GM12801 (cell line): ENCODE data around the gene SLC12A4.

Experiments
- TF ChIP-seq, protein P1 (sequence below): IDR thresholded peaks from one replicate; pipeline ENCODE4 v1.5.1; 2011; ENCODE audit warnings: control low read depth; ENCODE audit not compliant: insufficient read length; ENCODE audit errors: extremely low read depth

Gene SLC12A4

GRCh38 chr16:67950335-67950843, 18.0 kb downstream of the SLC12A4 start:
- TF ChIP-seq, protein P1, sequence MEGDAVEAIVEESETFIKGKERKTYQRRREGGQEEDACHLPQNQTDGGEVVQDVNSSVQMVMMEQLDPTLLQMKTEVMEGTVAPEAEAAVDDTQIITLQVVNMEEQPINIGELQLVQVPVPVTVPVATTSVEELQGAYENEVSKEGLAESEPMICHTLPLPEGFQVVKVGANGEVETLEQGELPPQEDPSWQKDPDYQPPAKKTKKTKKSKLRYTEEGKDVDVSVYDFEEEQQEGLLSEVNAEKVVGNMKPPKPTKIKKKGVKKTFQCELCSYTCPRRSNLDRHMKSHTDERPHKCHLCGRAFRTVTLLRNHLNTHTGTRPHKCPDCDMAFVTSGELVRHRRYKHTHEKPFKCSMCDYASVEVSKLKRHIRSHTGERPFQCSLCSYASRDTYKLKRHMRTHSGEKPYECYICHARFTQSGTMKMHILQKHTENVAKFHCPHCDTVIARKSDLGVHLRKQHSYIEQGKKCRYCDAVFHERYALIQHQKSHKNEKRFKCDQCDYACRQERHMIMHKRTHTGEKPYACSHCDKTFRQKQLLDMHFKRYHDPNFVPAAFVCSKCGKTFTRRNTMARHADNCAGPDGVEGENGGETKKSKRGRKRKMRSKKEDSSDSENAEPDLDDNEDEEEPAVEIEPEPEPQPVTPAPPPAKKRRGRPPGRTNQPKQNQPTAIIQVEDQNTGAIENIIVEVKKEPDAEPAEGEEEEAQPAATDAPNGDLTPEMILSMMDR: no peak

GRCh38 chr16:67949645-67950044, 18.8 kb downstream of the SLC12A4 start:
- TF ChIP-seq, protein P1: no peak

DNA sequence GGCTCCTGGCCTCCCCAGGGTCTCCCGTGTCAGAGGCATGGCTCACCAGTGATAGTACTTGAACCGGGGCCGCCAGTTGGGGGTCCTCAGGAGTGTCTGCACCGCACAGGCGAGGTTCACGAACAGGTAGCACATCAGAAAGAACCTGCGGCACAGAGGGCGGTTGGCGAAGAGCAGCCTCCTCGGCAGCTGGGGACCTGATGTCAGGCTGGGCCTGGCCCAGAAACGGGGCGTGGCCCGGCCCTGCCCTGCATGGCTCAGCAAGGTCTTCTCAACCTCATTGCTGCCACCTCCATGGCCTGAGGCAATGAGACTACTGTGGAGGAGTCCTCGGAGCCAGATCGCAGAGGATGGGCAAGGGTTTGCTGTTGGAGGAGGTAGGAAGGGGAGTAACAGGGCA, 20.4 kb downstream of the SLC12A4 start:
- TF ChIP-seq, protein P1: no peak

DNA sequence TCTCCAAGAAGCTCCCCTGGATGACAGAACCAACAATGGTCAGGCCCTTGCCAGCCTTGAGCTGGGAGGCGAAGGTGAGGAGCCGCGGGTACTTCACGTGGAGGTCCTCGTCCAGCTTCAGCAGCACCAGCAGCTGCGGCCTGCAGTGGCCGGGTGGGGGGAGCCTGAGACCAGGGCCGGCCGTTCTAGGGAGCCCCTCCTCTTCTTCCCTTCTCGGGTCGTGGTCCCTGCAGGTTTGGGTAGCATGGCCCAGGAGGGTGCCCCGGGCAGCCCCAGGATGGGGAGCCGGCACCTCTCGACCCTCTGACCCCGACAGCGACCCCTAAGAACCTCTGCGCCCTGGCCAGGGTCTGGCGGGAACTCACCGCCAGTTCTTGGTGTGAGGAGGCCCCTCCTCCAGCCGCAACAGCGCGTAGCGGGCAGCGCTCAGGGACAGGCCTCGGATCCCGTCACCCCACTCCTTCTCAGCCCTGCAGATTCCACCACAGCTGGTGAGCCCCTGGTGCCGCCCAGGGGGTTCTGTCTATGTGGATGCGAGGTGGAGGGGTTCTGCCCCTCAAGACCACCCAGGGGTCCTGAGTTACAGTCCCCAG, 21.4 kb downstream of the SLC12A4 start:
- TF ChIP-seq, protein P1: no peak

DNA sequence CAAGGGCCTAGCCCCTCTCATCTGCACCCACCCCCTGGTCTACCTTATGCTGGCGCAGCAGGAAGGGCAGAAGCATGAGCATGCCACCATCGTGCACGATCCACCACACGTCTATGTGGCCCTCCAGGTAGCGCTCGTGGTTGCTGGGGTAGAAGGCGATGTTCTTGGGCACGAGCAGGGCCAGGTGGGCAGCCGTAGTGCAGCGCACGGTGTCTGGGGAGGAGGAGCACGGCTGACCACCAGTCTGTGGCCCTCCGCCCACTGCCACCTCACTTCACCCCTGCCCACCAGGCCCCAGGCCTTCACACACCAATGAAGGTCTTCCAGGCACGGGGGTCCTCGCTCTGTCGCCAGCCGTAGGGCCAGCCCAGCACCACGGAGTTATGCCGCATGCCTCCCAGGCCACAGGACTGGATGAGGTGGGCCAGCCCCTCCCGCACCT, 22.3 kb downstream of the SLC12A4 start:
- TF ChIP-seq, protein P1: no peak

DNA sequence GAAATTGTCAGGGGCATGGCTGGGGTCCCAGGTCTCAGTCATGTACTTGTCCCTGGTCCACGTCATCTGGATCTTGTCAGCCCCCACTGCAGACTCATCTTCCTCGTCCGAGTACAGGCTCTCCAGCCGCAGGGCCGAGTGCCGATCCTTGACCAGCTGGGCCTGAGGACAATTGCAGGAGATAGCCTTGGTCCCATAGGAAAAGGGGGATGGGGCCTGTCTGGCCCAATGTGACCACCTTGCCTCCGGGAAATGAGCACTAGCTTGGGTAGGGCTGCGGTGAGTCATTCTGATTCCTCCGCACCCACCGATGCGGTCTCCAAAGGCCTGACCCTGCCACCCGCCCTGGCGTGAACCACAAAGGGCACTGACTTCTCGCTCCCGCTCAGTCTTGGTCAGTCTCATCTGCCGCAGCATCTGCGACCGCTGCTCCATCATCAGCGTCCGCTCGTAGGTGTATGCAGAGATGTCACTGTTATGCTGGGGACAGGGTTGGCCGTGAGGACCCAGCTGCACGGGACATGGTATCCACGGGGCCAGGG, 23.0 kb downstream of the SLC12A4 start:
- TF ChIP-seq, protein P1: no peak

DNA sequence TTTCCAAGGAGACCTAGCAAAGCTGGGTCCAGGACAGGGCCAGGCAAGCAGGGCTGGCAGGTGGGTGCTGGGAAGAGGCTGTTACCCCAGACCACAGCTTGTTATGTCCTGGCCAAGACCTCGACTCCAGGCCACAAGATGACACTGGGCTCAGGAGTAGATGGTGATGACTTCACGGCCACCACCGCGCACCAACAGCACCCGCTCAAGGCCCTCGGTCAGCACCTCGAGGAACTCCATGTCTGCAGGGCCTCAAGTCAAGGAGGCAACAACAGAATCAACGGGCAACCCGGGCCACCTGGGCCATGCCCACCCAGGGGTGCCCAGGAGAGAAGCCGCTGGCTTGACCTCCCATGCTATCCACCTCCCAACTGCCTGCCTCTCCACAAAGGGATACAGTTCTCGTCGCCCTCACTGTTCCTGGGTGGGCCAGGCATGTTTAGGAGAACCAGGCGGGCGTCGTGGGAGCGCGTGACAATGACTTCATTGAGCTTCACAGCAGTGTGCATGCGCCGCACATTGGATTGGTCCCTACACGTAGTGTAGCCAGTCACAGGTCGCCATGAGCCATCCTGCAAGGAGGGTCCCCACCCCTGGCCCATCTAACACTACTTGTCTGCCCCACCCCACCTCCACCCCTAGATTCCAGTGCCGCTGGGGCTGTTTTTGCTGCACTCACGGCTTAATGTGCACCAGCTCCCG, 23.6 kb downstream of the SLC12A4 start:
- TF ChIP-seq, protein P1: no peak
